Neuronal stem cell (in vitro differentiated cells): ENCODE results near the gene NTN1.

ENCODE experiments used
- DNase-seq: peaks from one replicate; pipeline ENCODE4 v3.0.0-alpha.2; 2013; ENCODE audit warnings: low spot score
- H2AFZ ChIP-seq: one replicate; pipeline ENCODE4 v1.6.1; 2013; ENCODE audit warnings: mild to moderate bottlenecking, low read length, inconsistent platforms
- H2AK5ac ChIP-seq: 2 replicates; pipeline ENCODE4 v1.6.1; 2013; ENCODE audit warnings: low read depth, mild to moderate bottlenecking, inconsistent platforms, low read length, moderate library complexity, mixed read lengths
- H2BK120ac ChIP-seq: 2 replicates; pipeline ENCODE4 v1.6.1; 2013; ENCODE audit warnings: low read depth, mild to moderate bottlenecking, inconsistent platforms, low read length, moderate library complexity, mixed read lengths
- H2BK12ac ChIP-seq: one replicate; pipeline ENCODE4 v1.6.1; 2013; ENCODE audit warnings: low read length, inconsistent platforms
- H2BK15ac ChIP-seq: 2 replicates; pipeline ENCODE4 v1.6.1; 2013; ENCODE audit warnings: mild to moderate bottlenecking, low read length, inconsistent platforms, mixed read lengths
- H2BK5ac ChIP-seq: one replicate; pipeline ENCODE4 v1.6.1; 2013; ENCODE audit warnings: inconsistent platforms, mild to moderate bottlenecking, low read length, moderate library complexity
- H3K14ac ChIP-seq: one replicate; pipeline ENCODE4 v1.6.1; 2013; ENCODE audit warnings: low read length, inconsistent platforms
- H3K18ac ChIP-seq: 2 replicates; pipeline ENCODE4 v1.6.1; 2013; ENCODE audit warnings: low read length, inconsistent platforms
- H3K23ac ChIP-seq: 2 replicates; pipeline ENCODE4 v1.6.1; 2013; ENCODE audit warnings: low read depth, mild to moderate bottlenecking, mixed read lengths, low read length, inconsistent platforms; ENCODE audit not compliant: poor library complexity
- H3K27ac ChIP-seq: replicated peaks from 3 replicates; pipeline ENCODE4 v1.5.1; 2013; ENCODE audit warnings: low read length, inconsistent platforms
- H3K27me3 ChIP-seq, 3 experiments: 2 replicates each; pipeline ENCODE4 v1.6.1; 2013; ENCODE audit warnings: low read length in 3 of 3, mild to moderate bottlenecking in 2 of 3, inconsistent platforms in 1 of 3, low read depth in 1 of 3, mixed read lengths in 1 of 3, moderate library complexity in 1 of 3; ENCODE audit not compliant: control insufficient read depth in 3 of 3, insufficient read depth in 3 of 3
- H3K36me3 ChIP-seq, 2 donors: replicated peaks in 1 of 2; 2 replicates each; pipeline ENCODE4 v1.6.1; 2013; ENCODE audit warnings: low read length in 2 of 2; ENCODE audit not compliant: control insufficient read depth in 2 of 2, insufficient read depth in 2 of 2
- H3K4ac ChIP-seq: 2 replicates; pipeline ENCODE4 v1.6.1; 2013; ENCODE audit warnings: inconsistent platforms, mild to moderate bottlenecking, low read length, moderate library complexity
- H3K4me1 ChIP-seq, 2 donors: 1 replicate in 1 of 2; 2 replicates in 1 of 2; pipeline ENCODE4 v1.6.1; 2013; ENCODE audit warnings: low read length in 2 of 2, low read depth in 1 of 2; ENCODE audit not compliant: control insufficient read depth in 2 of 2, insufficient read depth in 1 of 2
- H3K4me2 ChIP-seq: one replicate; pipeline ENCODE4 v1.6.1; 2013; ENCODE audit warnings: mild to moderate bottlenecking, low read length, inconsistent platforms; ENCODE audit not compliant: insufficient read depth, poor library complexity, severe bottlenecking
- H3K4me3 ChIP-seq, 2 donors: 2 replicates each; pipeline ENCODE4 v1.5.1; 2013; ENCODE audit warnings: low read length in 2 of 2, mild to moderate bottlenecking in 2 of 2, inconsistent platforms in 1 of 2, moderate library complexity in 1 of 2
- H3K79me1 ChIP-seq: one replicate; pipeline ENCODE4 v1.6.1; 2013; ENCODE audit warnings: low read depth, mild to moderate bottlenecking, inconsistent platforms, low read length, moderate library complexity
- H3K9ac ChIP-seq: one replicate; pipeline ENCODE4 v1.6.1; 2013; ENCODE audit warnings: mild to moderate bottlenecking, low read depth, low read length, inconsistent platforms; ENCODE audit not compliant: poor library complexity
- H3K9me3 ChIP-seq, 2 donors: replicated peaks in 1 of 2; 2 replicates each; pipeline versions ENCODE3 to v1.6.1; 2013; ENCODE audit warnings: low read length in 2 of 2, mild to moderate bottlenecking in 2 of 2, inconsistent platforms in 1 of 2, low read depth in 1 of 2, mixed read lengths in 1 of 2, moderate library complexity in 1 of 2; ENCODE audit not compliant: control insufficient read depth in 2 of 2, insufficient read depth in 1 of 2
- H4K8ac ChIP-seq: one replicate; pipeline ENCODE4 v1.6.1; 2013; ENCODE audit warnings: low read depth, mild to moderate bottlenecking, inconsistent platforms, low read length, moderate library complexity
- H4K91ac ChIP-seq: one replicate; pipeline ENCODE4 v1.6.1; 2013; ENCODE audit warnings: low read length, low read depth, mild to moderate bottlenecking, inconsistent platforms; ENCODE audit not compliant: poor library complexity
- WGBS, 2 donors: extraction: QIAGEN DNeasy Blood & Tissue Kit; methylation state at CpG; one replicate each; pipeline ENCODE4 v1.1.7; 2013; ENCODE audit warnings: missing lambda C conversion rate in 2 of 2, mixed read lengths in 1 of 2; ENCODE audit not compliant: insufficient read length in 2 of 2, insufficient replicate concordance in 1 of 2; ENCODE audit errors: extremely low coverage in 2 of 2; 5-methylcytosine and 5-hydroxymethylcytosine counted together

Gene NTN1

DNA sequence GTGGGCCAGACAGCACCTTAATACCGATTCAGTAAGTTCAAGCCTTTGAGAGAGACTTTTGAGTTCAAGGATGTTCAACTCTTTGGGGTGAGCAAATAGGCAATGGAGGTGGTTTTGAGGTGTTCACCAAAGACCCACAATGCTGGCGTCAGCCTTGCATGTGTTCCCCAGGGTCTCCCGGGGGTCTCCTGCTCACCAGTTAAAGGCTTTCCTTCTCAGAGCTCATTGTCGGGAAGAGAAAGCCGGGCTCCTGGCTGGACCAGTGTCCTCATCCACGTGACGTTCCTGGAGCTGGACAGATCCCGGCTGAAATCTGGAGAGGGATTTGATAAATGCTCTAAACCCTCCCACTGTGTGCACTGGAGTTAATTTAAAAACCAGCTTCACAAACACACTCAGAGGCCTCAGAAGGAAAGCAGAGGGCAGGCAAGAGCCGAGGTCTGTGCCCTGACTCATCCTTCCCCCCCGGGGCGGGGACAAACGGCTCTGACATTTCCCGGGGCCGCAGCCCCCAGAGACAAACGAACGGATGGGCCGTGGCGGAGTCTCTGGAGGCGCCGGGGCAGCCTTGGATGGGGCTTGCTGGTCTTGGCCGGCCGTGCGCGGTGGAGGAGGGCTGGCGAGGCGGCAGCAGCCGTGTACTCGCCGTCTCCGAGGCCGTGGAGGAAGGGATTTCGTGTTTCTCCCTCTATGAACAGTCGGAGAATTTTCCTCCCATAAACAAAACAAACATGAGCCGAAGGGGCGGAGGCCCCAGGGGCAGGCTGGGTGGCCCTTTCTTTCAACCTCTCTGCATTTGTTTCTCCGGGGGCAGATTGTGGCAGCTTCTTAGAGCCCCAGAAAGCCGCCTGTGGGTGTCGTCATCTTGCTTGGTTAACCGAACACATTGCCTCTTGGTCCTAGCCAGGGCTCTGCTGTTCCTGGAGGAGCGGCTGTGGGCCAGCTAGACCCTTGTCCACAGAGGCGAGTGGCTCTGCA, 94.2 kb downstream of the NTN1 start:
- Histone ChIP-seq H3K9me3 (peaks cover 0 to 2% of the 10 kb centered on the region in 2 donors), H3K9ac (no peak overlapping the region), H3K27me3 (peaks cover 0 to 11% (median 3%) of the 10 kb centered on the region in 3 experiments), H3K4me1 (peaks cover 18% of the 10 kb centered on the region in 2 donors), H3K36me3 (no peaks in the 10 kb centered on the region), H3K27ac (no peak overlapping the region), H2BK12ac (no peak overlapping the region), H3K4me2 (peak overlapping the region; percentile 60), H3K4ac (peak overlapping the region; percentile 66), H2BK120ac (peak overlapping the region; percentile 72), H2AFZ (peak overlapping the region; percentile 93), H3K23ac (no peak overlapping the region), H3K4me3 (peak overlapping the region in 1 of 2 donors; percentile 34), H2BK15ac (peak overlapping the region; percentile 85), H3K79me1 (no peaks in the 10 kb centered on the region), H4K8ac (no peak overlapping the region), H3K18ac (peak overlapping the region; percentile 97), H4K91ac (no peak overlapping the region), H2BK5ac (peak overlapping the region; percentile 53), H2AK5ac (peak overlapping the region; percentile 24), H3K14ac (no peak overlapping the region)
- DNase-seq, result peak; percentile 44
- WGBS, 2 donors, result no CpG with 5 or more reads among the region's 41 CpGs

- Histone ChIP-seq H3K9ac (no peak overlapping the region), H2BK5ac (no peak overlapping the region), H4K8ac (no peak overlapping the region), H2BK15ac (no peak overlapping the region), H3K14ac (no peak overlapping the region), H2BK120ac (no peak overlapping the region), H3K4me1 (peaks cover 18% of the 10 kb centered on the region in 2 donors), H3K23ac (no peak overlapping the region), H3K36me3 (no peaks in the 10 kb centered on the region), H3K18ac (peak overlapping the region; percentile 67), H4K91ac (no peak overlapping the region), H3K4ac (no peak overlapping the region), H2AFZ (peak overlapping the region; percentile 93), H3K4me3 (no peak overlapping the region), H2AK5ac (peak overlapping the region; percentile 24), H3K27me3 (peaks cover 0 to 11% (median 3%) of the 10 kb centered on the region in 3 experiments), H3K79me1 (no peaks in the 10 kb centered on the region), H3K9me3 (peaks cover 0 to 2% of the 10 kb centered on the region in 2 donors), H3K27ac (no peak overlapping the region), H3K4me2 (peak overlapping the region; percentile 14), H2BK12ac (no peak overlapping the region)
- WGBS, 2 donors, result no CpG with 5 or more reads among the region's 11 CpGs
- DNase-seq, result no peak
These were observed 95.1 kb downstream of the NTN1 start for GRCh38 chr17:9116311-9116835.

GRCh38 chr17:9116861-9117568, 95.7 kb downstream of the NTN1 start:
- H3K4me3 ChIP-seq, result no peak overlapping the region
- H4K8ac ChIP-seq, result no peak overlapping the region
- no CpG with 5 or more reads among the region's 19 CpGs for WGBS, 2 donors
- no peak overlapping the region for H2BK15ac ChIP-seq
- no peak overlapping the region for H3K14ac ChIP-seq
- peak overlapping the region; percentile 11 for H3K18ac ChIP-seq
- H3K79me1 ChIP-seq, result no peaks in the 10 kb centered on the region
- no peak overlapping the region for H2BK12ac ChIP-seq
- H3K36me3 ChIP-seq, result no peaks in the 10 kb centered on the region
- no peak overlapping the region for H3K9ac ChIP-seq
- H3K4me2 ChIP-seq, result peak overlapping the region; percentile 14
- H3K27me3 ChIP-seq, result peaks cover 0 to 11% (median 3%) of the 10 kb centered on the region in 3 experiments
- H4K91ac ChIP-seq, result no peak overlapping the region
- H2BK120ac ChIP-seq, result no peak overlapping the region
- H2BK5ac ChIP-seq, result no peak overlapping the region
- H2AFZ ChIP-seq, result peak overlapping the region; percentile 93
- no peak overlapping the region for H3K23ac ChIP-seq
- no peak overlapping the region for H2AK5ac ChIP-seq
- no peak overlapping the region for H3K4ac ChIP-seq
- no peak overlapping the region for H3K27ac ChIP-seq
- peaks cover 0 to 2% of the 10 kb centered on the region in 2 donors for H3K9me3 ChIP-seq
- no peak for DNase-seq
- H3K4me1 ChIP-seq, result peaks cover 18% of the 10 kb centered on the region in 2 donors
